B cell (primary cell): Measurements from ENCODE around the gene CHD6.

ENCODE experiments used
- EZH2 ChIP-seq: IDR thresholded peaks from 2 replicates; pipeline ENCODE4 v1.6.1; 2012; ENCODE audit warnings: borderline replicate concordance, low read depth, mild to moderate bottlenecking, moderate library complexity, low read length; ENCODE audit not compliant: insufficient read depth, poor library complexity, severe bottlenecking
- TF ChIP-seq, protein P1 (sequence below): fragments of 200-600 bp; IDR thresholded peaks from one replicate; pipeline ENCODE4 v1.8.0; 2022; ENCODE audit warnings: antibody characterized with exemption, mild to moderate bottlenecking

DNA sequence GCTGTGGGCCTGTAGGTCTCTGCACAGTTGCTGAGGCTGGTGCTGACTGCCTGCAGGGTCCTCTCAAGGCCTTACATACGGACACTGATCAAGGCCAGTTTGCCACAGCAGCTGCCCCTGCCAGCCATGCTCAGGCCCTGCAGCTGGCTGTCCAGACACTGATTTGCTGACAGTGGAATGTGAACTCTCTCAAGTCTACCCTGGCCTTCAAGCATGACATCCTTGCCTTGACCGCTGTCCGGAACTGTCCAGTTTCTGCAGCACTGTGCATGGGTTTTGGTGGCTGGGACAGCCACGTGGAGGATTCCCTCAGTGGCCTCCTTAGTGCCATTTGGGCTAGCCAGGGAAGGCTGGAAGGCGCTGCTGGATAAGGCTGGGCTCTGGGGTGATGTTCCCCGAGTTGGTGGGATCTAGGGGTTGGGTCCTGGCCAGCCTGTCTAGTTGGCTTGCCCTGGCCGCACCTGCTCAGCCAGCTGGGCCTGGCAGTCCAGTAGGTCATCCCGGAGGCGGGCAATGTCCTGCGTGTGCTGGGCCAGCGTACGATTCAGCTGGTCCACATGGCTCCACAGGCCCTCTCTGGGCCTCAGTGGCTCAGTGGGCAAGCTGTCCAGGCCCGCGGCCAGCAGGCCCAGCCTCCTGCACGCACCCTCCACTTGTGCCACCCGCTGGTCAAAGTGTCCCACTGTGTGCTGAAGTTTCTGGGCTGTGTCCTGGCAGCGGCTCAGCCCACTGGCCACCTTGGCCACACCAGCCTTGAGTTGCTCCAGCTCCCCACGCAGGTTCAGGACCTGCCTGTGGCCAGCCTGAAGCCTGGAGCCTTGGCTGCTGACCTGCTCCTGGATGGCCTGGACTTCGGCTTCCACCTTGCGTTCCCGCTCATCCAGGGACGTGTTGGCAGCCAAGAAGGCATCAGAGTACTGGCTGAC, 257.1 kb downstream of the CHD6 start:
- TF ChIP-seq, protein P1, sequence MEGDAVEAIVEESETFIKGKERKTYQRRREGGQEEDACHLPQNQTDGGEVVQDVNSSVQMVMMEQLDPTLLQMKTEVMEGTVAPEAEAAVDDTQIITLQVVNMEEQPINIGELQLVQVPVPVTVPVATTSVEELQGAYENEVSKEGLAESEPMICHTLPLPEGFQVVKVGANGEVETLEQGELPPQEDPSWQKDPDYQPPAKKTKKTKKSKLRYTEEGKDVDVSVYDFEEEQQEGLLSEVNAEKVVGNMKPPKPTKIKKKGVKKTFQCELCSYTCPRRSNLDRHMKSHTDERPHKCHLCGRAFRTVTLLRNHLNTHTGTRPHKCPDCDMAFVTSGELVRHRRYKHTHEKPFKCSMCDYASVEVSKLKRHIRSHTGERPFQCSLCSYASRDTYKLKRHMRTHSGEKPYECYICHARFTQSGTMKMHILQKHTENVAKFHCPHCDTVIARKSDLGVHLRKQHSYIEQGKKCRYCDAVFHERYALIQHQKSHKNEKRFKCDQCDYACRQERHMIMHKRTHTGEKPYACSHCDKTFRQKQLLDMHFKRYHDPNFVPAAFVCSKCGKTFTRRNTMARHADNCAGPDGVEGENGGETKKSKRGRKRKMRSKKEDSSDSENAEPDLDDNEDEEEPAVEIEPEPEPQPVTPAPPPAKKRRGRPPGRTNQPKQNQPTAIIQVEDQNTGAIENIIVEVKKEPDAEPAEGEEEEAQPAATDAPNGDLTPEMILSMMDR, result no peak
- TF ChIP-seq EZH2, result no peak
